Nephron progenitor cell (in vitro differentiated cells): ENCODE results near the gene ZNF726.

Source experiments
- DNase-seq: peaks from one replicate; pipeline ENCODE4 v3.0.0; 2021
- H3K27ac Mint-ChIP-seq: 2 replicates; pipeline ENCODE4 v1.8.0; 2021; ENCODE audit warnings: mild to moderate bottlenecking, moderate library complexity, mixed read lengths
- H3K27me3 Mint-ChIP-seq: 2 replicates; pipeline ENCODE4 v1.8.0; 2021; ENCODE audit warnings: mild to moderate bottlenecking, low read depth, mixed read lengths; ENCODE audit not compliant: poor library complexity
- H3K36me3 Mint-ChIP-seq: 2 replicates; pipeline ENCODE4 v1.8.0; 2021; ENCODE audit warnings: low read depth, mixed read lengths
- H3K4me1 Mint-ChIP-seq: 2 replicates; pipeline ENCODE4 v1.8.0; 2021; ENCODE audit warnings: mixed read lengths
- H3K4me3 Mint-ChIP-seq: 2 replicates; pipeline ENCODE4 v1.8.0; 2021; ENCODE audit warnings: mild to moderate bottlenecking, moderate library complexity, mixed read lengths
- H3K9me3 Mint-ChIP-seq: 2 replicates; pipeline ENCODE4 v1.8.0; 2021; ENCODE audit warnings: mild to moderate bottlenecking, moderate library complexity, mixed read lengths
- TF ChIP-seq, protein P1 (sequence below): fragments of 200-600 bp; sonication (generic); IDR thresholded peaks from 2 replicates; pipeline ENCODE4 v1.5.0; 2021; ENCODE audit warnings: antibody characterized with exemption

The ZNF726 gene

DNA sequence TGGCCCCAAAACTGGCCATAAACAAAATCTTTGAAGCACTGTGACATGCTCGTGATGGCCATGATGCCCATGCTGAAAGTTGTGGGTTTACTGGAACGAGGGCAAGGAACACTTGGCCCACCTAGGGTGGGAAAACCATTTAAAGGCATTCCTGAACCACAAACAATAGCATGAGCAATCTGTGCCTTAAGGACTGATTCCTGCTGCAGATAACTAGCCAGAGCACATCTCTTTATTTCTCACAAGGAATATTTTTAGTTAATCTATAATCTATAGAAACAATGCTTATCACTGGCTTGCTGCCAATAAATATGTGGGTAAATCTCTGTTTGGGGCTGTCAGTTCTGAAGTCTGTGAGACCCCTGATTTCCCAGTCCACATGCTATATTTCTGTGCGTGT, 10.3 kb upstream of the ZNF726 start:
- Mint-ChIP-seq H3K4me1 (no peaks in the 10 kb centered on the region), H3K27me3 (no peaks in the 10 kb centered on the region), H3K4me3 (no peak overlapping the region), H3K36me3 (no peaks in the 10 kb centered on the region), H3K27ac (no peak overlapping the region), H3K9me3 (peaks cover 89% of the 10 kb centered on the region)
- no peak for DNase-seq
- TF ChIP-seq, protein P1, sequence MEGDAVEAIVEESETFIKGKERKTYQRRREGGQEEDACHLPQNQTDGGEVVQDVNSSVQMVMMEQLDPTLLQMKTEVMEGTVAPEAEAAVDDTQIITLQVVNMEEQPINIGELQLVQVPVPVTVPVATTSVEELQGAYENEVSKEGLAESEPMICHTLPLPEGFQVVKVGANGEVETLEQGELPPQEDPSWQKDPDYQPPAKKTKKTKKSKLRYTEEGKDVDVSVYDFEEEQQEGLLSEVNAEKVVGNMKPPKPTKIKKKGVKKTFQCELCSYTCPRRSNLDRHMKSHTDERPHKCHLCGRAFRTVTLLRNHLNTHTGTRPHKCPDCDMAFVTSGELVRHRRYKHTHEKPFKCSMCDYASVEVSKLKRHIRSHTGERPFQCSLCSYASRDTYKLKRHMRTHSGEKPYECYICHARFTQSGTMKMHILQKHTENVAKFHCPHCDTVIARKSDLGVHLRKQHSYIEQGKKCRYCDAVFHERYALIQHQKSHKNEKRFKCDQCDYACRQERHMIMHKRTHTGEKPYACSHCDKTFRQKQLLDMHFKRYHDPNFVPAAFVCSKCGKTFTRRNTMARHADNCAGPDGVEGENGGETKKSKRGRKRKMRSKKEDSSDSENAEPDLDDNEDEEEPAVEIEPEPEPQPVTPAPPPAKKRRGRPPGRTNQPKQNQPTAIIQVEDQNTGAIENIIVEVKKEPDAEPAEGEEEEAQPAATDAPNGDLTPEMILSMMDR = no peak

- Mint-ChIP-seq H3K27ac (no peak overlapping the region), H3K4me1 (no peaks in the 10 kb centered on the region), H3K36me3 (no peaks in the 10 kb centered on the region), H3K4me3 (no peak overlapping the region), H3K27me3 (peaks cover 3% of the 10 kb centered on the region), H3K9me3 (peaks cover 89% of the 10 kb centered on the region)
- TF ChIP-seq, protein P1 = no peak
- no peak for DNase-seq
These were observed 8.9 kb upstream of the ZNF726 start for GRCh38 chr19:23905771-23906170.

DNA sequence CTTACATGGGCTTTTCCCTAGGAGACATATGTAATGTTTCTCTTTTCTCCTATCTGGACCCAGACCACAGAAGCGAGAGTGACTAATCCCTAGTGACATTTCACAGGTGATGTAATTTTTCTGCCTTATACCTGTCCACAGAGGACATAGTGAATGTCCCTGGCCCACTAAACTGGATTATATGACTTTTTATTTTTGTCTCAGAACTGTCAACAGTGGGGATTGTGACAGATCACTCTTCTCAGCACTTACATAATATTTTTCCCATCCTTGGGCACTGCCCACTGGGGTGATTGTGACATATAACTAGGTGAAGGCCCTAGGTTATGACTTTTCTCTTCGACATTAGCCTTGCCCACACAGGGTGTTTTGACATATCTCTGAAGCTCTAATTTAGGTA, 7.9 kb upstream of the ZNF726 start:
- Mint-ChIP-seq H3K4me1 (no peaks in the 10 kb centered on the region), H3K9me3 (peaks cover 86% of the 10 kb centered on the region), H3K27ac (no peak overlapping the region), H3K4me3 (no peak overlapping the region), H3K36me3 (no peaks in the 10 kb centered on the region), H3K27me3 (peaks cover 3% of the 10 kb centered on the region)
- no peak for DNase-seq
- TF ChIP-seq, protein P1 = no peak

DNA sequence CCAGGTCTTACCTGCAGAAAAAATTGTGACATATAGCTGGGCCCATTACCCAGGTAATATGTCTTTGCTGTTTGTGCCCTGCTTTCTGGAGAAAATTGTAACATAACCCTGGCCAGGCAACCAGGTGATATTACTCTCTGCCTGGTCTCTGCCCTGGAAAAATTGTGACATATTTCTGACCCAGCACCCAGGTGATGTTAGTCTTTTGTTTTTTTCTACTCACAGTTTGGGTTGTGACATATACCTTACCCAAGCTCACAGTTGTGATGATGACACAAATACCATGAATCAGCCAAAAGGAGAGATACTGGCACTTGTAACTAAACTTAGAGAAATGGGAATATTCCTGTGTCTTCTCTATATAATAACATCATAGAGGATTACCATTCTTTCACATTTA, 6.5 kb upstream of the ZNF726 start:
- Mint-ChIP-seq H3K4me1 (no peaks in the 10 kb centered on the region), H3K4me3 (no peak overlapping the region), H3K9me3 (peaks cover 87% of the 10 kb centered on the region)

DNA sequence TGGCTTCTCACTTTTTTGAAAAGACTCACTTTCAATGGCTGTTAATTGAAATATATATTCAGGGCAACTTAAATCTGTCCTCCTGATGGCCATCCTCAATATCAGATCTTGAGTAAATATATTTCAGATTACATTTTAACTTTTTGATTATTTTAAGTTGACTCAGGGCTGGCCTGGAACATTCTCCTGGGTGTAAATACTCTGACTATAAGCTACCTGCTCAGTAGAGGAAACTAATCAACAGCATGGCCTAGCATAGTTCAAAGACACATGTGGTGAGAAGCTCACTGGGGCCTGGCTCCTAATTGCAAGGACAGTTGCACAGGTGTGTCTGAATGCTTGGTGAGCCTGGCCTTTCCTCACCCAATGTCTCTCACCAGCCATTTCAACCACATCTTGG, 5.5 kb upstream of the ZNF726 start:
- Mint-ChIP-seq H3K36me3 (no peaks in the 10 kb centered on the region), H3K27ac (no peak overlapping the region), H3K4me1 (no peaks in the 10 kb centered on the region), H3K4me3 (no peak overlapping the region), H3K9me3 (peaks cover 88% of the 10 kb centered on the region), H3K27me3 (peaks cover 3% of the 10 kb centered on the region)
- DNase-seq = no peak
- TF ChIP-seq, protein P1 = no peak

More for the DNA sequence above, 6.5 kb upstream of the ZNF726 start:
- Mint-ChIP-seq H3K27ac (no peak overlapping the region), H3K27me3 (peaks cover 3% of the 10 kb centered on the region), H3K36me3 (no peaks in the 10 kb centered on the region)
- TF ChIP-seq, protein P1 = no peak
- DNase-seq = no peak

DNA sequence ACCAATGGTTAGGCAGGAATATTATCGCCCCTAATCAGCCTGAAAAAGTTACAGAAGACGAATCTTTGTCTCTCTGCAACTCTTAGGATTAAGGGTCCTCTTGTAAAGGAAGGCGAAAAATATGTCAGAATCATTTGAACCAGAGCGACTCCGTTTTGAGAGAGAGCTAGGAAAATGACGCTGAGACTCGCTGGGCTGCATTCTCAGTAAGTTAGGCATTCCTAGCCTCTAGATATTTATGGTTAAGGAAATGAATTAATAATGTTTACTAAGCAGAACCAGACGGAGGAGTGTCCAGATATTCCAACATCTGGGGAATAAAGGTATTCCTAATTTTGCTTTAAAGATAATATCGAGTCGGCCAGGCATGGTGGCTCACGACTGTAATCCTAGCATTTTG, 755 bp upstream of the ZNF726 start:
- Mint-ChIP-seq H3K27me3 (peaks cover 3% of the 10 kb centered on the region), H3K27ac (no peak overlapping the region), H3K36me3 (peaks cover 5% of the 10 kb centered on the region), H3K4me1 (no peaks in the 10 kb centered on the region), H3K4me3 (no peak overlapping the region), H3K9me3 (peaks cover 90% of the 10 kb centered on the region)
- TF ChIP-seq, protein P1 = no peak
- DNase-seq = no peak
